Measurements from ENCODE around the gene PRG2. TPM values are rescaled to one million over a fixed set of nuclear protein-coding genes. Genes with fewer than 3 reads are reported as not detected.

PRG2 gene
- total and polyA plus RNA-seq, 9 of the 15 experiments (the other 6 are each of a cell fraction or from before 2014, with no cell fraction given) = 1.8 to 78.0 (median 26.6) TPM

- TF ChIP-seq CC2D1A (IDR thresholded peaks at IDR 0.05) (peak; percentile 45; the same call in 1 of the 2 replicates), MYBL2 (IDR thresholded peaks at IDR 0.05; ENCODE audit: low read depth) (no peak), MYBL2 (CRISPR knock-in tag; IDR thresholded peaks at IDR 0.05; ENCODE audit: borderline replicate concordance) (no peak), ZSCAN32 (CRISPR knock-in tag; IDR thresholded peaks at IDR 0.05) (no peak), CHCHD3 (CRISPR knock-in tag; IDR thresholded peaks at IDR 0.05) (no peak), ZNF444 (CRISPR knock-in tag; IDR thresholded peaks at IDR 0.05) (no peak), FOXJ3 (CRISPR knock-in tag; IDR thresholded peaks at IDR 0.05) (no peak), AFF4 (CRISPR knock-in tag; IDR thresholded peaks at IDR 0.05) (no peak), BRCA1 (IDR thresholded peaks at IDR 0.05) (no peak), BRCA1 (CRISPR knock-in tag; IDR thresholded peaks at IDR 0.05) (no peak), MNT (conservative IDR thresholded peaks at IDR 0.05) (peak; percentile 64 to 66; a peak in 3 of 4 replicates), MAFF (IDR thresholded peaks at IDR 0.05; ENCODE audit: low read length) (no peak), ZNF24 (IDR thresholded peaks at IDR 0.05) (no peak), BACH1 (tag; IDR thresholded peaks at IDR 0.05) (no peak)
Observed at GRCh38 chr11:57402188-57403002, 11.9 kb upstream of the PRG2 start (continued).

All from K562 (cell line).